Breast epithelium (tissue), 3 donors: Measurements from ENCODE around the gene TM4SF4.

Source experiments
- POLR2A ChIP-seq: fragments of 450-650 bp; IDR thresholded peaks from one replicate; pipeline ENCODE4 v1.6.1; 2016; ENCODE audit warnings: antibody characterized with exemption, mild to moderate bottlenecking, moderate library complexity
- TF ChIP-seq, protein P1 (sequence below), 3 donors: fragments of 450-650 bp; IDR thresholded peaks; one replicate each; pipeline ENCODE4 v1.5.1; 2016 to 2017; ENCODE audit warnings: antibody characterized with exemption in 3 of 3, mild to moderate bottlenecking in 3 of 3, moderate library complexity in 3 of 3

DNA sequence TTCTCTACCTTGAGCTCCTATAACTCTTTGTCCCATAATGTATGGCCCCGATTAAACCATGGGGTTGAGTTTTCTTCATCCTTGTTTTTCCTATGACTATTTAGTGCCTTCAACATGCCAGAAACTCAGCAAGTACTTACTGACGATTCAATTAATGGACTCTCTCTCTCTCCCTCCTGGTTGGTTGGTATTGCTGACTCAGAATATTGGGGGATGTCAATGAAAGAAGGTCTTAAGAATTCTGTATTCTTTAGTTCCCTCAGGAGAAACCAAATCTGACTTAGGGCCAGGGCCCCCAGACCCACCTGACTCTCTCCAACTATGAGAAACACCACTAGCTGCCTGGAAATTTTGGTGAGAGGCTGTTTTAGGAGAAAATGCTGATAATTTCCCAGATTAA lies 40.8 kb downstream of the TM4SF4 start:
- TF ChIP-seq, protein P1, sequence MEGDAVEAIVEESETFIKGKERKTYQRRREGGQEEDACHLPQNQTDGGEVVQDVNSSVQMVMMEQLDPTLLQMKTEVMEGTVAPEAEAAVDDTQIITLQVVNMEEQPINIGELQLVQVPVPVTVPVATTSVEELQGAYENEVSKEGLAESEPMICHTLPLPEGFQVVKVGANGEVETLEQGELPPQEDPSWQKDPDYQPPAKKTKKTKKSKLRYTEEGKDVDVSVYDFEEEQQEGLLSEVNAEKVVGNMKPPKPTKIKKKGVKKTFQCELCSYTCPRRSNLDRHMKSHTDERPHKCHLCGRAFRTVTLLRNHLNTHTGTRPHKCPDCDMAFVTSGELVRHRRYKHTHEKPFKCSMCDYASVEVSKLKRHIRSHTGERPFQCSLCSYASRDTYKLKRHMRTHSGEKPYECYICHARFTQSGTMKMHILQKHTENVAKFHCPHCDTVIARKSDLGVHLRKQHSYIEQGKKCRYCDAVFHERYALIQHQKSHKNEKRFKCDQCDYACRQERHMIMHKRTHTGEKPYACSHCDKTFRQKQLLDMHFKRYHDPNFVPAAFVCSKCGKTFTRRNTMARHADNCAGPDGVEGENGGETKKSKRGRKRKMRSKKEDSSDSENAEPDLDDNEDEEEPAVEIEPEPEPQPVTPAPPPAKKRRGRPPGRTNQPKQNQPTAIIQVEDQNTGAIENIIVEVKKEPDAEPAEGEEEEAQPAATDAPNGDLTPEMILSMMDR (IDR thresholded peaks at IDR 0.05), result no peak
- TF ChIP-seq POLR2A, result no peak
